Measurements from ENCODE around the gene DDX47. TPM values are rescaled to one million over a fixed set of nuclear protein-coding genes. Genes with fewer than 3 reads are reported as not detected.

DDX47 gene
- total RNA-seq, 4 donors from 2014 or later: 32.6 to 70.9 (median 36.5) TPM

DNA sequence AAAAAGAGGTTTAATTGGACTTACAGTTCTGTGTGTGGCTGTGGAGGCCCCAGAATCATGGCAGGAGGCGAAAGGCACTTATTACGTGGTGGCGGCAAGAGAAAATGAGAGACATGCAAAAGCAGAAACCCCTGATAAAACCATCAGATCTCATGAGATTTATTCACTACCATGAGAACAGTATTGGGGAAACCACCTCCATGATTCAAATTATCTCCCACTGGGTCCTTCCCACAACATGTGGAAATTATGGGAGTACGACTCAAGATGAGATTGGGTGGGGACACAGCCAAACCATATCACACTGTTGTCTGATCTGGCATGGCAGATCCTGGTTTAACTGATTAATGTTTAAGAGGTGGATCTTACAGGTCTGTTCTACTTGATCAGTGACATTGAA, 5.6 kb downstream of the DDX47 start:
- TF ChIP-seq, protein P1, sequence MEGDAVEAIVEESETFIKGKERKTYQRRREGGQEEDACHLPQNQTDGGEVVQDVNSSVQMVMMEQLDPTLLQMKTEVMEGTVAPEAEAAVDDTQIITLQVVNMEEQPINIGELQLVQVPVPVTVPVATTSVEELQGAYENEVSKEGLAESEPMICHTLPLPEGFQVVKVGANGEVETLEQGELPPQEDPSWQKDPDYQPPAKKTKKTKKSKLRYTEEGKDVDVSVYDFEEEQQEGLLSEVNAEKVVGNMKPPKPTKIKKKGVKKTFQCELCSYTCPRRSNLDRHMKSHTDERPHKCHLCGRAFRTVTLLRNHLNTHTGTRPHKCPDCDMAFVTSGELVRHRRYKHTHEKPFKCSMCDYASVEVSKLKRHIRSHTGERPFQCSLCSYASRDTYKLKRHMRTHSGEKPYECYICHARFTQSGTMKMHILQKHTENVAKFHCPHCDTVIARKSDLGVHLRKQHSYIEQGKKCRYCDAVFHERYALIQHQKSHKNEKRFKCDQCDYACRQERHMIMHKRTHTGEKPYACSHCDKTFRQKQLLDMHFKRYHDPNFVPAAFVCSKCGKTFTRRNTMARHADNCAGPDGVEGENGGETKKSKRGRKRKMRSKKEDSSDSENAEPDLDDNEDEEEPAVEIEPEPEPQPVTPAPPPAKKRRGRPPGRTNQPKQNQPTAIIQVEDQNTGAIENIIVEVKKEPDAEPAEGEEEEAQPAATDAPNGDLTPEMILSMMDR (IDR thresholded peaks at IDR 0.05; ENCODE audit: low read depth): no peak

DNA sequence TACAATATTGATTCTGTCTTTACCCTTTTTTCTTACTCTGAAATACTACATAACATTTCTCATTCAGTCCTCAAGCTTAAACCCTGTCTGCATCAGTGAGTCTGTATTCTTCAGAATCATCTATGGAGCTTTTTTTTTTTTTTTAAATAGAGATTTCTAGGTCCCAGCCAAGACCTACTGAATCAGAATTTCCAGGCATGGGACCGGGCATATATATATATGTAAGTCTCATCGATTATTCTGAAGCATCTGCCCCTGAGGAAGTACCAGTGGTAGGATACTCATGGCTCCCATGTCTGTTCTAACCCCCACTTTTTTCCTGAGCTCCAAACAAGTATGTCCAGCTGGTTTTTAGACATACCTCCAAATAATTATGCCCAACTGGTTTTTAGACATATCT, 6.1 kb downstream of the DDX47 start:
- TF ChIP-seq, protein P1 (IDR thresholded peaks at IDR 0.05; ENCODE audit: low read depth): no peak

DNA sequence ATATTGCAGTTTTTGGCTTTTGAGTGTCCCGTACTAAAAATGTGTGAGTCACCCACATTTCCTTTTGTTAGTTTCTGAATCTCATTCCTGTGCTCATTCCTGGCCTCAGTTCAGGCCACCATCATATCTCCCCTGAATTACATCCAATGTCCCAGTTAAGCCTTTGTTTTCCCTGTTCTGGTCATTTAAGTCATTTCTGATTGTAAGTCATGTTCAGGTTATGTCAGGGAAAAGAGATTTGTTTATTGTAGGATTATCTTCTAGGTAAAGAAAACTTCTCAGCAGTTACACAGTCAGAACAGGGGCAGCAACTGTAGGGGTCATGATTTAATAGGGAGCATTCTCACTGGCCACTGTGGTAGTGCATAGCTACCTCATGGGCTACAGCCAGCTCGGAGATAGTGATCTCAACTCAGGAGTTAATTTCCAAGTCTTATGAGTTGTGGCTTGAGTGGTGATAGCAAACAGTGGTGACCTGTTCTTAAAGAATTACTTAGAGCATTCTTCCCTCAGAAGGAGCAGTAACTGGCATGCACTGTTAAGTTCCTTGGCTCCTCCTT, 6.7 kb downstream of the DDX47 start:
- TF ChIP-seq, protein P1 (IDR thresholded peaks at IDR 0.05; ENCODE audit: low read depth): no peak

DNA sequence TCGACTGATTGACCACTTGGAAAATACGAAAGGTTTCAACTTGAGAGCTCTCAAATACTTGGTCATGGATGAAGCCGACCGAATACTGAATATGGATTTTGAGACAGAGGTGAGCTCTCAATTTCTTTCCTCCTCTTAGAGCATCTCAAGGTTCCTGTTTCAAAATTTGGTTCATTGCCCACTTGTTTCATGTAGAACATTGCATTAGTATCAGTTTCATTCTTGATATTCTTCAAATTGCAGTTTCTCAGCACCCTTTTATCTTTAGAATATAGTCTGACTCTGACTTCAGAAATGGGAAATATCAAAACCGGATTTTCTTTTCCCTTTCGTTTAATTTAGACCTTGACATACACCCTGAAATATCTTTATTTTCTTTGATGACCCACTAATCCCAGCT, 8.8 kb downstream of the DDX47 start:
- TF ChIP-seq, protein P1 (IDR thresholded peaks at IDR 0.05; ENCODE audit: low read depth): no peak

DNA sequence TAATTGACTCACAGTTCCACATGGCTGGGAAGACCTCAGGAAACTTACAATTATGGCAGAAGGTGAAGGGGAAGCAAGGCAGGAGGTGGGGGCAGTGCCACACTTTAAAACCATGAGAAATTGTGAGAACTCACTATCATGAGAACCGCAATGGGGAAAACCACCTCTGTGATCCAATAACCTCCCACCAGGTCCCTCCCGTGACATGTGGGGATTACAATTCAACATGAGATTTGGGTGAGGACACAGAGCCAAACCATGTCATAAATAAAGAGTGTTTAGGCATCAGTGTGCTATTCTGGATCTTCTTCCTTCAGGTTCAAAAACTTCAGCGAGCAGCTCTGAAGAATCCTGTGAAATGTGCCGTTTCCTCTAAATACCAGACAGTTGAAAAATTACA, 9.7 kb downstream of the DDX47 start:
- TF ChIP-seq, protein P1 (IDR thresholded peaks at IDR 0.05; ENCODE audit: low read depth): no peak

DNA sequence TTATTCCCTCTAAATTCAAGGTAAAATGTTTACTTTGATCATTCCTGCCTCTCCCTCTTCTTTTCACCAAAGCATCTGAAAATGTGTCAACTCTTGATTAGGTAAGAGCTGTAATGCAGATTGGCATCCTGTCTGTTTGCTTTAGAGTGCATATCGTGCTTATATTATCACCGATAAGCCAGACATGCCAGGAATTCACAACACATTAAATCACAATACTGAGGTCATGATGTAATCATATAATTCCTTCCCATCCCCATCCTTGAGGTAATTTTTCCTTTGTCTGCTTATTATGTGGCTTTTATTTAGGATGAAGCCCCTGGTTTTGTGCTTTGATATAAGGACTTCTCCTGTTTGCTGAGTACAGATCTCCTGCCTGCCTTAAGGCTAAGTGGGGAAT, 10.2 kb downstream of the DDX47 start:
- TF ChIP-seq, protein P1 (IDR thresholded peaks at IDR 0.05; ENCODE audit: low read depth): no peak

DNA sequence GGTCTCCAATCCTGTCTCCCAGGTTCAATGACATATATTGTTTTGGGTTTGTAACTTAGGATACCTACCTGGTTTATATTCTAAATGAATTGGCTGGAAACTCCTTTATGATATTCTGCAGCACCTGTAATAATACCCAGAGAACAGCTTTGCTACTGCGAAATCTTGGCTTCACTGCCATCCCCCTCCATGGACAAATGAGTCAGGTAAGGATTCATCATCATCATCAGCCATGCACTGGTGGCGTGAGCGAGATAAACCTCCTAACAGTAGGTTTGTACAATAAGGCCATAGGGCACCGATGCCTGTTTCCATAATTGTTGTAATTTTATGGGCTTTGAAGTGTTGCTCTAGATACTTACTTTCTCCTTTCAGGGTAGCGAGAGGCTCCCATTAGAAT, 10.7 kb downstream of the DDX47 start:
- TF ChIP-seq, protein P1 (IDR thresholded peaks at IDR 0.05; ENCODE audit: low read depth): no peak
